Cerebellar cortex (tissue), 1 donor: ENCODE data around the gene OR5AL1.
"Not testable (repeated sequence)": the region's sequence is repeated elsewhere in the genome, so short reads cannot be mapped to it uniquely, and the experiment has no call there.

Experiments
- DNase-seq: peaks from one replicate; pipeline ENCODE4 v3.0.0-alpha.2; 2015; ENCODE audit warnings: low spot score

The OR5AL1 gene

DNA sequence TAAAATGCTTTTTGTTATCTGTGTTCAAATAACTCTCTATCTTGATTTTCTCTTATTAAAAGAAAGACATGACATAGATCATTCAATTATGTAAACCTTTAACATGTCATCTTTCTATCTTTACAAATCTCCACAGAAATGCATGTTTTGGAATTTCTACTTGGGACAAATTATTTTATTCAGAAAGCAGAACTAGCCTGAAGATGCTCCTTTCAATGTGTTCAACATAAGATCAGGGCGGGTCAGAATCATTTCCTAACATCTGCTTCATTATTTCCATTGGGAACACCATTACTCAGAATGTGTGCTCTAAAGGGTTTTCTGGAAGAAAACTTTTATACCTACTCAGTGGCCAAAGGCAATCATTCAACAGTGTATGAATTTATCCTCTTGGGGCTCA is at the start of gene OR5AL1:
TSS of gene OR5AL1 (plus strand) at position 301 of the 400 bp plus-strand sequence.
- no peak for DNase-seq

DNA sequence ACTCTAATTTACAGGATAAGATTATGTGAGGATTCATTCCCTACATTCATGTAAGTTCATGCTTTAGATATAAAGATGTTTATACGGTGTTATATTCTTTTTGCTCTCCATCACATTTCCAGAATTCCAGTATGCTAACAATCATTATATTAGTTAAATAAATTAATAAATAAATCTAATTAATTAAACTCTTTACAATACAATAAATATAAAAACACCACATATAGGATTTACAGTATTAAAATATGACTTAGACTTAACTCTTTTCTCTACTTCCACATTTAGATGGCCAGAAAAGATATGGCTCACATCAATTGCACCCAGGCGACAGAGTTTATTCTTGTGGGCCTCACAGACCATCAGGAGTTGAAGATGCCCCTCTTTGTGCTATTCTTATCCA is 37.2 kb upstream of the OR5AL1 start, which contains the start of gene OR8U1:
TSS of gene OR8U1 (plus strand) at position 301 of the 400 bp plus-strand sequence. CDS start at position 301, 0 bp downstream.
- DNase-seq = no peak

DNA sequence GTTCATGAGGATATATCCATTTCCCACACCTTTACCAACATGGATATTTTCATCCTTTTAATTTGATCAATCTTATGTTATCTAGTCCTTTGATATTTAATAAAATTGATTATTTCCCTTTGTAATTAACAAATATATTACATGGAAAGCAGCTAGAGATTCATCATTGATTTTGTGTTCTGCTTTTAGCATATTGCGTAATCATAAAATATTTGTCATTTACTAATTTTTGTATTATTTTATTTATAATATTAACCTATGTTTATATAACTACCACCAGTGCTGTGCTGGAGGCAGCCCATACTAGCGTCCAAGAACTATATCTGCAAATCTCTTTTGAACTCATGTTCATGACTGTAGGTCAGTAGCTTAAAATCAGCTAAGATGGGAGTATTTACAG is 32.4 kb upstream of the OR5AL1 start:
- DNase-seq = no peak

DNA sequence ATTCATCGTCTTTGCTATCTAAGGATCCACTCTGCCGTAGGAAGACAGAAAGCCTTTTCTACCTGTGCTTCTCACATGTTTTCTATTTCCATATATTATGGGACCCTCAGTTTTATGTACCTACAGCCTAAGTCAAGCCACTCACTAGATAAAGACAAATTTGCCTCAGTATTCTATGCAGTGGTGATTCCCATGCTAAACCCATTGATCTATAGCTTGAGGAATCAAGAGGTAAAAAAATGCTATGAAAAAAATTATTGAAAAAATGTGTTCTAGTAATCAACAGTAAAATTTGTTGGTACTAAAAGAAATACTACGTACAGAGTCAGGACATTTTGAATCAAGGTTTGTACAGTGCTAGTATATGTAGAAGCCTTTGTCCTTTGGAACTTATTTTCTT is 18.1 kb upstream of the OR5AL1 start:
- no peak for DNase-seq

DNA sequence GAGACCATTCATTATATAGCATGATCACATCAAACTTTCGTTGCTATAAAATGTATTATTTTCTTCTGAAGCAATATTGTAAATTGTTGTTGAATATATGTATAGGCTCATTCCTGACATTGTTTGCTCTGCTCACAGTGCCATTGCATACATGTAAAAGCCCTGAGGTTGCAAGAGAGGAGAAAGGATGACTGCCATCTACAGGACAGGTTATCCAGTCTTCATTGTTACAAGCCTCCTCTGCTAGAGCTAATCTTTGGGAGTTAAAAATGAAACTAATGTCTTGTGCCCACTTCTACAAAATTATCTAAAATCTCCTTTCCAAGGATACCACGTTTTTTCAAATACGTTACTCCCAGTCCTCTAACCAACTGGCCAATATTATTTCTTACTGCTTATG is 16.4 kb upstream of the OR5AL1 start:
- no peak for DNase-seq

DNA sequence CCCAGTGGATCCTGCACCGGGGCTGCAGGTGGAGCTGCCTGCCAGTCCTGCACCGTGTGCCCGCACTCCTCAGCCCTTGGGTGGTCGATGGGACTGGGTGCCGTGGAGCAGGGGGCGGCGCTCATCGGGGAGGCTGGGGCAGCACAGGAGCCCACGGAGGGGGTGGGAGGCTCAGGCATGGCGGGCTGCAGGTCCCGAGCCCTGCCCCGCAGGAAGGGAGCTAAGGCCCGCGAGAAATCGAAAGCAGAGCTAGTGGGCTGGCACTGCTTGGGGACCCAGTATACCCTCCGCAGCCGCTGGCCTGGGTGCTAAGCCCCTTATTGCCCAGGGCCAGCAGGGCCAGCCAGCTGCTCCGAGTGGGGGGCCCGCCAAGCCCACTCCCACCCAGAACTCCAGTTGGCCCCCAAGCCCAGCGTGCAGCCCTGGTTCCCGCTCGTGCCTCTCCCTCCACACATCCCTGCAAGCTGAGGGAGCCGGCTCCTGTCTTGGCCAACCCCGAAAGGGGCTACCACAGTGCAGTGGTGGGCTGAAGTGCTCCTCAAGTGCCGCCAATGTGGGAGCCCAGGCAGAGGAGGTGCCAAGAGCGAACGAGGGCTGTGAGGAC is 10.5 kb upstream of the OR5AL1 start:
- DNase-seq = not testable (repeated sequence)

DNA sequence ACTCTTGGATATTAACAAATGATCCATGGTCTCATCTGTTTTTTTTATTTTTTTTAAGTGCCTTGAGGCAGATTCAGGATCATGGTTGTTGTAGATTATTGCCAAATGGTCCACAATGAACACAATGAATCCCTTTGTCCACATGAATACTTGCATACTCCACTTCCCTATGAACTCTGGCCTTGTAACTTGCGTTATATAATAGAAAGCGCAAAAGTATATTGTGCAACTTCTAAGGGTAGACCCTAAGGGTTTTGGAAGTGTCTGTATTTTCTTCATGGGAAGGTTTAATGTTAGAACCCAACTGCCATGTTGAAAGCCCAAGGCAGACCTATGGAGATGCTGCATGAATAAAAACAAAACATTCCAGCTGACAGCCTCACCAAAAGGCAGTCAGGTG is 8.1 kb upstream of the OR5AL1 start:
- no peak for DNase-seq

DNA sequence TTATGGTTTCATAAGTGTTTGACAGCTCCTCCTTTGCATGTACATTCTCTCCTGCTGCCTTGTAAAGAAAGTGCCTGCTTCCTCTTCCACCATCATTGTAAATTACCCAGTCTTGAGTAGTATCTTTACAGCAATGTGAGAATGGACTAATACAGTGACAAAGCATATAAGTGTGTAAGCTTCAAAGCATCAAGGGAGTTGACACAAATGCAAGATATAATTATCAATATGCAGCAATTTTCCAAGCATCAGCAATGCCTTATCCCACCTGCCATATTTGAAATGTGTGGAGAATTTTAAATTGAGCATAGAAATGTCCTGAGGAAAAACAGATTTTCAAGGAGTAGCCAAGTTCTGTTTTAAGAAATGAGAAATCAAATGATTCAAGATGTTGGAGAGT is 1.7 kb upstream of the OR5AL1 start:
- DNase-seq = no peak

DNA sequence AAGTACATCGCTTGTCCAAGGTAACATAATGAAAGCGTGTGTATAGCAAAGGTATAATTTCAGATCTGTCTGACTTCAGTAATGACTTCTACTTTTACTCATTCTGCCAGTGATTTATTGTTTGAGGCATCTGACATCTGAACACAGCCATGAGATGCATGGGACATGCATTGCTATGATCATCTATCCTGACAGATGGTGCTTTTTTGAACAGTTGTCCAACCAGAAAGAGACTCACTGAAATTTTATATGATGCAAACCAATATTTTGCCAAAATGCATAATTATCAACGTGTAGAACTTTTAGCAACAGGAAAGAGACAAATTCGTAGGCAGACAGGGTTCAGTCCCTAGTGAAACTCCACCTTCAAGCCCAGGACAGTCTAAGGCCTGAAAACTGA is 41.0 kb downstream of the OR5AL1 start:
- DNase-seq = no peak

DNA sequence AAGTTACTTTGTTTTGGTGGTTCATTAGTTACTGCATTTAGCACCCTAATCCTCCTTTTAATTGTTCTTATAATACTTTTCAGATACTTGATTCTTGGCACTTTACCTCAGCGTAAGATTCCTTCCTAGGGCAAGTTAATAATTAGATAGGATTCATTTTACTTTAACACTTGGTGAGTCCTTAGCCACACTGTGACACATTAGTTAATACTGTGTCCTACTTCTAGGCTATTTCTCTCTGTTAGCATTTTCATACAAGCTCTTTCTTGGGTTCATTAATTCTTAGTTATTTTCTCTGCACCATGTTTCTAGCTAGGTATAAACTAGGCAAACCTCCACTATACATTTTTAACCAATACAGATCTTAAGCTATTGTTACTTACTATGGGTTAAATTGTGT is 44.6 kb downstream of the OR5AL1 start:
- DNase-seq = no peak
